Measurements from ENCODE around the gene COBL.

- no peak for TF ChIP-seq CTCF (optimal IDR thresholded peaks at IDR 0.05 in 1 of 3, IDR thresholded peaks at IDR 0.05 in 1 of 3, conservative IDR thresholded peaks at IDR 0.05 in 1 of 3; ENCODE audit: extremely low read depth in 1 of 3, insufficient read depth in 2 of 3, low read length in 3 of 3)
- no peak for TF ChIP-seq EZH2 (IDR thresholded peaks at IDR 0.05; ENCODE audit: low read length)
Measured at GRCh38 chr7:51260516-51260915, 56.1 kb downstream of the COBL start.
